Parathyroid adenoma (tissue), 2 donors: ENCODE data around the gene TSPOAP1.

Experiments
- H2AFZ ChIP-seq: fragments of 300-600 bp; sonication (generic); one replicate; pipeline ENCODE4 v1.7.0; 2017; ENCODE audit warnings: antibody characterized with exemption, mild to moderate bottlenecking
- H3K27ac ChIP-seq: fragments of 300-600 bp; sonication (generic); one replicate; pipeline ENCODE4 v1.7.0; 2017
- H3K27me3 ChIP-seq: fragments of 300-600 bp; sonication (generic); one replicate; pipeline ENCODE4 v1.7.0; 2017; ENCODE audit warnings: low read length; ENCODE audit not compliant: control insufficient read depth, insufficient read depth
- H3K36me3 ChIP-seq: fragments of 300-600 bp; sonication (generic); one replicate; pipeline ENCODE4 v1.7.0; 2017; ENCODE audit warnings: low read length; ENCODE audit not compliant: control insufficient read depth, insufficient read depth
- H3K4me1 ChIP-seq: fragments of 300-600 bp; sonication (generic); one replicate; pipeline ENCODE4 v1.7.0; 2017; ENCODE audit warnings: control low read depth
- H3K4me2 ChIP-seq: fragments of 300-600 bp; sonication (generic); one replicate; pipeline ENCODE4 v1.7.0; 2017; ENCODE audit warnings: low read length
- H3K4me3 ChIP-seq: fragments of 300-600 bp; sonication (generic); one replicate; pipeline ENCODE4 v1.7.0; 2017; ENCODE audit warnings: low read depth, low read length
- H3K79me2 ChIP-seq: fragments of 300-600 bp; sonication (generic); one replicate; pipeline ENCODE4 v1.7.0; 2017; ENCODE audit warnings: control low read depth
- H3K9ac ChIP-seq: fragments of 300-600 bp; sonication (generic); one replicate; pipeline ENCODE4 v1.7.0; 2017; ENCODE audit warnings: mild to moderate bottlenecking
- H3K9me3 ChIP-seq: fragments of 300-600 bp; sonication (generic); one replicate; pipeline ENCODE4 v1.7.0; 2017; ENCODE audit warnings: low read length; ENCODE audit not compliant: control insufficient read depth
- TF ChIP-seq, protein P1 (sequence below): fragments of 300-600 bp; sonication (generic); IDR thresholded peaks from one replicate; pipeline ENCODE4 v1.7.0; 2017; ENCODE audit warnings: antibody characterized with exemption, mild to moderate bottlenecking
- donor health status: primary hyperparathyroidism.

Gene TSPOAP1

DNA sequence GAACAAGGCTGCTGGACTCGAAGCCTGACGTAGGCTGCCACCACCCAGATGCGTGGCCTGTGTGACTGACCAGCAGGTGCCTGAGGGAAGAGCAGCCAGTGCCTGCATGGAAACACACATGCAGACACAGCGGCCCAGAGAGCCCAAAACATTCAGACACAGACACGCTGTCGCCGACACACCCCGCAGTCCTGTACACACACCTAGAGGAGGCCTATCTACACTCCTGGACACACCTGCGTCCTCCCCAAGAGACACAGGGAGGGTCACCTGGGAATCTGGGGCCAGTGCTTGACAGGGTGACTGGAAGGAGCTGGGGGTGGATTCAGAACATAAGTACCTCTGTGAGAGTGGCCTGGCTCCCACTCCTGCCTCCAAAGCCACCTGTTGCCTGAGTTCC is 6.1 kb upstream of the TSPOAP1 start:
- Histone ChIP-seq H3K9ac (no peak overlapping the region), H3K27me3 (no peaks in the 10 kb centered on the region), H3K4me3 (no peak overlapping the region), H3K79me2 (no peaks in the 10 kb centered on the region), H2AFZ (no peak overlapping the region), H3K27ac (no peak overlapping the region), H3K4me1 (no peaks in the 10 kb centered on the region), H3K9me3 (no peaks in the 10 kb centered on the region), H3K36me3 (no peaks in the 10 kb centered on the region), H3K4me2 (no peak overlapping the region)
- TF ChIP-seq, protein P1, sequence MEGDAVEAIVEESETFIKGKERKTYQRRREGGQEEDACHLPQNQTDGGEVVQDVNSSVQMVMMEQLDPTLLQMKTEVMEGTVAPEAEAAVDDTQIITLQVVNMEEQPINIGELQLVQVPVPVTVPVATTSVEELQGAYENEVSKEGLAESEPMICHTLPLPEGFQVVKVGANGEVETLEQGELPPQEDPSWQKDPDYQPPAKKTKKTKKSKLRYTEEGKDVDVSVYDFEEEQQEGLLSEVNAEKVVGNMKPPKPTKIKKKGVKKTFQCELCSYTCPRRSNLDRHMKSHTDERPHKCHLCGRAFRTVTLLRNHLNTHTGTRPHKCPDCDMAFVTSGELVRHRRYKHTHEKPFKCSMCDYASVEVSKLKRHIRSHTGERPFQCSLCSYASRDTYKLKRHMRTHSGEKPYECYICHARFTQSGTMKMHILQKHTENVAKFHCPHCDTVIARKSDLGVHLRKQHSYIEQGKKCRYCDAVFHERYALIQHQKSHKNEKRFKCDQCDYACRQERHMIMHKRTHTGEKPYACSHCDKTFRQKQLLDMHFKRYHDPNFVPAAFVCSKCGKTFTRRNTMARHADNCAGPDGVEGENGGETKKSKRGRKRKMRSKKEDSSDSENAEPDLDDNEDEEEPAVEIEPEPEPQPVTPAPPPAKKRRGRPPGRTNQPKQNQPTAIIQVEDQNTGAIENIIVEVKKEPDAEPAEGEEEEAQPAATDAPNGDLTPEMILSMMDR = no peak

DNA sequence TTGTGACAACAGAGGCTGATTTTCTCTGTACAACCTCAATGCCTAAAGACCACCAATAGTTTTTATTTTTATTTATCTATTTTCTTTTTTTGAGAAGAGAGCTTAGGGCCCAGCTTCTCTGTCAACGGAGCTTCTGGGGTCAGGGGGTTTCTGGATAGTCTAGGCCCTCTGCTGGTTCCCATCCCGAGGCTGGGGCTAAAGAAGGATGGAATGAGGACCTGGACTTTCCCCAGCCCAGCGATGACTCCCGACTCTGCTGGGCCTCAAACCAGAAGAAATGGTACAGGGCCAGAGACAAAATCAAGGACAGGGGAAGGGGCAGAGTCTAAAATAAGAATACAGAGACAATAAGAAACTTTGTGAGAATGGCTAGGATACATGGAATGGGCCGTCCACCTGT is 5.7 kb upstream of the TSPOAP1 start:
- no peak overlapping the region for H3K4me3 ChIP-seq
- H3K36me3 ChIP-seq = no peaks in the 10 kb centered on the region
- no peaks in the 10 kb centered on the region for H3K9me3 ChIP-seq
- TF ChIP-seq, protein P1 = no peak
- H3K4me2 ChIP-seq = no peak overlapping the region
- H3K9ac ChIP-seq = no peak overlapping the region
- no peaks in the 10 kb centered on the region for H3K27me3 ChIP-seq
- H2AFZ ChIP-seq = no peak overlapping the region
- no peaks in the 10 kb centered on the region for H3K4me1 ChIP-seq
- no peak overlapping the region for H3K27ac ChIP-seq
- no peaks in the 10 kb centered on the region for H3K79me2 ChIP-seq

DNA sequence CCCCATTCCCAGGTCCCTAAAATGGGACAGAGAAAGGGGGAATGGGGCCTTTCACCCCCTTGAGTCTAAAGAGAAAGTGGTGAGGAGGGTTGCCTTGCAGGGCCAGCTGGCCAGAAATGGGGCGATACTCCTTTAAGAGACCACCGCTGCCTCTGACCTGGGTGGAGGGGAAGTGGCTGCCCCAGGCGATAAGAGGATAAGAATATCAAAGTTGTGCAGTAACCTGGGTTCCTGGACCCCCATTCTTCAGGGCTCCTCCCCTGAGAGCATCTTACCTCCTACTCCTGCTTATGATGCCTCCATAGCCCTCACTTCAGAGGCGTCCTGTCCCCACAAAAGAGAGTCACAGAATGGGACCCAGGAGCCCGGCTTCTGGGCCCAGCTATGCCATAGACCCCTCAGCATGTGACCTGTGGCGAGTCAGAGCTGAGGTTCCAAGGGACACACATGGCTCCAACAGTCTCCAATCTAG is 5.2 kb upstream of the TSPOAP1 start:
- Histone ChIP-seq H3K27ac (peak overlapping the region; percentile 12), H3K4me3 (no peak overlapping the region)

DNA sequence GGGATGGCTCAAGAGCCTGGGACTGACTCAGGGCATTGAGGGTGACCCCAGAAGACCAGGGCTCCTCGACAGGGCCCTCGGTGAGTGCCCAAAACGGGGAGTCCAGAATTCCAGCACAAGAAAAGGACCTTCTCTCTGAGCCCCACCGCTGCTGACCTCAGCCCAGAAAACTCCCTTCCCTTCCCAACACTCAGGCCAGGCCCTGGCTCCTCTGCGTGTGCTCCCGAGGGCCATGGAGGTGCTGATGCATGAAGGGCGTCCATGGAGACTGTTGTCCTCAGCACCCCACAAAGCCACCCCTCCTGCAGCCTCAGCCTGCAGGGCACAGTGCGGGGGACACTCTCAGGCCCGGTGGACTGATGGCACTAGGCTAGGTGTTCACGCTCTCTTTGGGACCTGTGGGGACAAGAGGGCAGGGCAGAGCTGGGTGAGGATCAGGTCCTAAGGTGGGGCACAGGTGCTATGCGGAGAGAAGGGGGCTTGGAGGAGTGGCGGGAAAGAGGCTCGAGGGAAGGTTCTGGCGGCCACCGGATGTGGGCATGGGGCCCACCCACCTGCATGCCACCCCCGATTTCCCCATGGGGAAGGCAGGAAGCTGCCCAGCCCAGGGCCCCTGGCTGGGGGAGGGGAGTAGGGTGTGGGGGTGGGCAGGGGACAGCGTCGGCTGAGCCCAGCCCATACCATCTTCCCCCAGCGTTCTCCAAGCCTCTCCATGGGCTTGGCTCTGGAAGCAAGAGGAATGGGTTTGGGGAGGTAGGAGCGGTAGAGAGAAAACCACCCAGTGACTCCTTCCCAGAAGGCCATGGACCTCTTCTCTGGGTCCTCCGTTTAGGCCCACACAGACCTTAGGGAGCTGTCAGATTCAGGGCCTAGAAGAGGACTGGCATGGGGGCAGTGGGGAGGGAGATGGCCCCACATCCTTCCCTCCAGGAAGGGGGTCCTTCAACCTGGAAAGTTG is 4.5 kb upstream of the TSPOAP1 start:
- H3K9me3 ChIP-seq = no peaks in the 10 kb centered on the region
- H3K4me3 ChIP-seq = no peak overlapping the region
- H3K27me3 ChIP-seq = no peaks in the 10 kb centered on the region
- no peak overlapping the region for H3K4me2 ChIP-seq
- H3K9ac ChIP-seq = no peak overlapping the region
- no peaks in the 10 kb centered on the region for H3K79me2 ChIP-seq
- no peak overlapping the region for H2AFZ ChIP-seq
- H3K4me1 ChIP-seq = no peaks in the 10 kb centered on the region
- H3K27ac ChIP-seq = peak overlapping the region; percentile 12
- no peaks in the 10 kb centered on the region for H3K36me3 ChIP-seq
- TF ChIP-seq, protein P1 = no peak

More for the DNA sequence above, 5.2 kb upstream of the TSPOAP1 start:
- Histone ChIP-seq H3K27me3 (no peaks in the 10 kb centered on the region), H3K9ac (no peak overlapping the region), H3K4me1 (no peaks in the 10 kb centered on the region), H3K9me3 (no peaks in the 10 kb centered on the region), H3K4me2 (no peak overlapping the region), H3K36me3 (no peaks in the 10 kb centered on the region), H3K79me2 (no peaks in the 10 kb centered on the region), H2AFZ (no peak overlapping the region)
- TF ChIP-seq, protein P1 = no peak
